Endothelial cell of umbilical vein (primary cell): ENCODE measurements around the gene RNF133. TPM values are rescaled to one million over a fixed set of nuclear protein-coding genes. Genes with fewer than 3 reads are reported as not detected.

Experiments used
- BruUV-seq: library from RNA; stranded (reverse); fragments of 400-500 nt; replicated peaks from 2 replicates; lab custom pipeline; 2021; lab: Mats Ljungman, UMichigan
- CTCF ChIA-PET: fragments of 300-600, 350-600 bp; sonication (Branson Sonifier 250); formaldehyde crosslinking; loops from one replicate; lab custom pipeline; 2021; ENCODE audit warnings: antibody characterized with exemption, inconsistent platforms; lab: Charles Lee
- POLR2A ChIA-PET: fragments of 300-600, 350-600 bp; sonication (Branson Sonifier 250); formaldehyde crosslinking; loops from one replicate; lab custom pipeline; 2021; ENCODE audit warnings: antibody characterized with exemption, inconsistent platforms; lab: Charles Lee
- DNase-seq: peaks from one replicate; pipeline ENCODE4 v3.0.0-alpha.2; 2011; ENCODE audit warnings: low read depth, low spot score
- FAIRE-seq: peaks from 2 replicates; lab custom pipeline; 2011; peaks lifted over from hg19 to GRCh38; lab: Jason Lieb, UNC
- H2AFZ ChIP-seq: 2 replicates; pipeline ENCODE4 v1.6.0; 2012; ENCODE audit warnings: low read depth, low read length, control low read depth, inconsistent platforms
- H3K27ac ChIP-seq: 2 replicates; pipeline ENCODE4 v1.5.1; 2011; ENCODE audit warnings: low read depth, mild to moderate bottlenecking, control low read depth, low read length, moderate library complexity; ENCODE audit not compliant: insufficient read depth
- H3K27me3 ChIP-seq, 2 experiments: 2 replicates each; pipeline versions ENCODE4 v1.6.0 to v1.6.1; 2011; ENCODE audit warnings: low read length in 2 of 2, mixed read lengths in 1 of 2; ENCODE audit not compliant: control insufficient read depth in 2 of 2, insufficient read depth in 2 of 2
- H3K36me3 ChIP-seq, 2 experiments: 2 replicates in 1 of 2; 3 replicates in 1 of 2; pipeline ENCODE4 v1.5.1; 2011; ENCODE audit warnings: low read length in 2 of 2, mild to moderate bottlenecking in 1 of 2, moderate library complexity in 1 of 2; ENCODE audit not compliant: control insufficient read depth in 2 of 2, insufficient read depth in 2 of 2; ENCODE audit errors: extremely low read depth in 1 of 2
- H3K4me1 ChIP-seq: 3 replicates; pipeline ENCODE4 v1.5.1; 2011; ENCODE audit warnings: mild to moderate bottlenecking, low read length; ENCODE audit not compliant: control insufficient read depth, insufficient read depth; ENCODE audit errors: extremely low read depth
- H3K4me2 ChIP-seq: 2 replicates; pipeline ENCODE4 v1.6.1; 2011; ENCODE audit warnings: low read length, control low read depth, mixed read lengths; ENCODE audit not compliant: insufficient read depth
- H3K4me3 ChIP-seq, 3 experiments: fragments of 200-600 bp in 1 of 3; sonication (generic), shearing (Covaris generic) in 1 of 3; replicated peaks in 1 of 3; 2 replicates each; pipeline ENCODE4 v1.5.1; 2011 to 2016; ENCODE audit warnings: control low read depth in 3 of 3, low read length in 3 of 3, mild to moderate bottlenecking in 2 of 3, inconsistent platforms in 1 of 3, low read depth in 1 of 3, moderate library complexity in 1 of 3; ENCODE audit not compliant: insufficient read depth in 1 of 3
- H3K79me2 ChIP-seq: 2 replicates; pipeline ENCODE4 v1.6.0; 2012; ENCODE audit warnings: low read length, inconsistent platforms; ENCODE audit not compliant: control insufficient read depth, insufficient read depth
- H3K9ac ChIP-seq: replicated peaks from 2 replicates; pipeline ENCODE3; 2011; ENCODE audit warnings: low read length, control low read depth; ENCODE audit not compliant: insufficient read depth; ENCODE audit errors: extremely low read depth
- H3K9me1 ChIP-seq: replicated peaks from 3 replicates; pipeline ENCODE4 v1.6.0; 2011; ENCODE audit warnings: mild to moderate bottlenecking, low read length; ENCODE audit not compliant: control insufficient read depth, insufficient read depth; ENCODE audit errors: extremely low read depth
- H3K9me3 ChIP-seq: replicated peaks from 2 replicates; pipeline ENCODE4 v1.5.1; 2012; ENCODE audit warnings: low read length, inconsistent platforms; ENCODE audit not compliant: control insufficient read depth, insufficient read depth
- H4K20me1 ChIP-seq: replicated peaks from 2 replicates; pipeline ENCODE3; 2011; ENCODE audit warnings: mild to moderate bottlenecking, low read length; ENCODE audit not compliant: control insufficient read depth, insufficient read depth; ENCODE audit errors: extremely low read depth
- CTCF ChIP-seq, 2 donors: IDR thresholded peaks; 1 replicate in 1 of 2; 2 replicates in 1 of 2; pipeline ENCODE4 v1.5.1; 2011; ENCODE audit warnings: low read length in 2 of 2, mild to moderate bottlenecking in 2 of 2, moderate library complexity in 2 of 2, control low read depth in 1 of 2, inconsistent platforms in 1 of 2, low read depth in 1 of 2; ENCODE audit not compliant: insufficient read depth in 1 of 2; ENCODE audit errors: extremely low read depth in 1 of 2
- EZH2 ChIP-seq: IDR thresholded peaks from 2 replicates; pipeline ENCODE4 v1.6.1; 2012; ENCODE audit warnings: borderline replicate concordance, low read depth, mild to moderate bottlenecking, moderate library complexity, low read length, inconsistent platforms; ENCODE audit not compliant: severe bottlenecking
- FOS ChIP-seq: IDR thresholded peaks from 2 replicates; pipeline ENCODE4 v1.6.1; 2011; ENCODE audit warnings: mild to moderate bottlenecking, low read length, moderate library complexity, borderline replicate concordance; ENCODE audit not compliant: insufficient read depth
- GATA2 ChIP-seq: IDR thresholded peaks from 2 replicates; pipeline ENCODE4 v1.7.0; 2011; ENCODE audit warnings: low read depth, mild to moderate bottlenecking, moderate library complexity, mixed read lengths, low read length; ENCODE audit not compliant: insufficient read length, insufficient read depth
- JUN ChIP-seq: IDR thresholded peaks from 2 replicates; pipeline ENCODE4 v1.6.1; 2011; ENCODE audit warnings: borderline replicate concordance, low read depth; ENCODE audit not compliant: insufficient read length, insufficient read depth
- MAX ChIP-seq: IDR thresholded peaks from 2 replicates; pipeline ENCODE4 v1.6.1; 2011; ENCODE audit not compliant: insufficient read depth, insufficient read length
- POLR2A ChIP-seq: IDR thresholded peaks from 2 replicates; pipeline ENCODE4 v1.6.1; 2012; ENCODE audit warnings: low read depth, mild to moderate bottlenecking, control low read depth, low read length
- POLR2AphosphoS5 ChIP-seq: IDR thresholded peaks from 2 replicates; pipeline ENCODE4 v1.6.1; 2012; ENCODE audit warnings: low read depth, mild to moderate bottlenecking, control low read depth, low read length, moderate library complexity; ENCODE audit not compliant: insufficient read depth
- dilution Hi-C: fragments of 300-500 bp; cut with MboI; formaldehyde crosslinking; loops from one replicate; pipeline ENCODE4 v1.15.0; 2019; ENCODE audit warnings: low sequenced_read_pairs; ENCODE audit not compliant: extremely low pct_ligation_motif_present
- intact Hi-C: fragments of 100-400 bp; cut with micrococcal nuclease; formaldehyde crosslinking; loops from one replicate; pipeline ENCODE4 v1.10.0; 2022
- polyA plus RNA-seq, 4 experiments: library from polyadenylated mRNA; depleted of rRNA in 3 of 4; stranded (reverse) in 3 of 4; unstranded in 1 of 4; fragments of >200 nt; gene quantifications; 2 replicates each; pipeline versions ENCODE4 v1.2.1 to v1.2.3, GENCODE V29; 2011 to 2012; ENCODE audit warnings: missing spikeins in 1 of 4
- total RNA-seq: library from RNA; stranded (reverse); gene quantifications from 2 replicates; pipeline ENCODE4 v1.2.3, GENCODE V29; 2021

The RNF133 gene
- total and polyA plus RNA-seq, 2 donors (not counting 3 experiments of a cell fraction or from before 2014, with no cell fraction given) = 0.93 TPM; not detected in 1

GRCh38 chr7:122709930-122710646, 11.2 kb upstream of the RNF133 start:
- H3K27me3 ChIP-seq = no peaks in the 10 kb centered on the region
- H2AFZ ChIP-seq = no peak overlapping the region
- FAIRE-seq (no peak), DNase-seq (no peak)
- no peaks in the 10 kb centered on the region for H3K79me2 ChIP-seq
- intact Hi-C loops (no loop called here), dilution Hi-C loops (no loop called here)
- no peaks in the 10 kb centered on the region for H3K36me3 ChIP-seq
- H3K9me3 ChIP-seq = no peaks in the 10 kb centered on the region
- no peaks in the 10 kb centered on the region for H3K9me1 ChIP-seq
- H4K20me1 ChIP-seq = no peaks in the 10 kb centered on the region
- no peak overlapping the region for H3K27ac ChIP-seq
- no TSS peak for BruUV-seq
- TF ChIP-seq POLR2AphosphoS5 (no peak), JUN (no peak), CTCF (IDR thresholded peaks at IDR 0.05; ENCODE audit: extremely low read depth in 1 of 2, insufficient read depth in 1 of 2, low read depth in 1 of 2, low read length in 2 of 2) (no peak), EZH2 (no peak), MAX (no peak), FOS (no peak), POLR2A (no peak), GATA2 (no peak)
- H3K4me3 ChIP-seq = no peak overlapping the region
- ChIA-PET POLR2A (no interaction called here), CTCF (no interaction called here)
- no peak overlapping the region for H3K9ac ChIP-seq
- no peaks in the 10 kb centered on the region for H3K4me1 ChIP-seq
- no peak overlapping the region for H3K4me2 ChIP-seq
